SU-DHL-6 (cell line): ENCODE results near the gene FIBCD1.

Experiments
- H2AFZ ChIP-seq: fragments of 200-600 bp; sonication (generic); 2 replicates; pipeline ENCODE4 v1.6.1; 2014; ENCODE audit warnings: low read depth, mild to moderate bottlenecking, moderate library complexity, mixed read lengths, antibody characterized with exemption, low read length; ENCODE audit not compliant: severe bottlenecking
- H3F3A ChIP-seq: fragments of 200-600 bp; shearing (Covaris generic); 2 replicates; pipeline ENCODE4 v1.6.0; 2016; ENCODE audit warnings: antibody characterized with exemption, mild to moderate bottlenecking; ENCODE audit not compliant: insufficient read depth
- H3K27ac ChIP-seq: fragments of 200-600 bp; sonication (generic); 2 replicates; pipeline ENCODE4 v1.5.1; 2016; ENCODE audit warnings: low read depth, mild to moderate bottlenecking, low read length, moderate library complexity, mixed read lengths
- H3K27me3 ChIP-seq: fragments of 200-600 bp; sonication (generic), shearing (Covaris generic); 2 replicates; pipeline ENCODE4 v1.6.0; 2014; ENCODE audit warnings: mild to moderate bottlenecking, low read length
- H3K36me3 ChIP-seq: fragments of 200-600 bp; sonication (generic); 2 replicates; pipeline ENCODE4 v1.6.1; 2014; ENCODE audit warnings: mild to moderate bottlenecking, low read length, mixed read lengths
- H3K4me2 ChIP-seq: fragments of 300-600, 200-600 bp; shearing (Covaris generic), sonication (generic); 2 replicates; pipeline ENCODE4 v1.6.0; 2014; ENCODE audit warnings: low read length, low read depth, mild to moderate bottlenecking; ENCODE audit not compliant: poor library complexity, severe bottlenecking
- H3K4me3 ChIP-seq: fragments of 200-600 bp; sonication (generic); 2 replicates; pipeline ENCODE4 v1.5.1; 2014; ENCODE audit warnings: antibody characterized with exemption, low read length, mild to moderate bottlenecking, mixed read lengths; ENCODE audit not compliant: insufficient read depth, poor library complexity, severe bottlenecking
- H3K79me2 ChIP-seq: fragments of 200-600 bp; sonication (generic); 2 replicates; pipeline ENCODE4 v1.6.1; 2014; ENCODE audit warnings: mild to moderate bottlenecking, low read length, moderate library complexity; ENCODE audit not compliant: insufficient read depth
- H3K9ac ChIP-seq: fragments of 200-600 bp; sonication (generic); 2 replicates; pipeline ENCODE4 v1.7.0; 2014; ENCODE audit warnings: mild to moderate bottlenecking, low read length
- H3K9me2 ChIP-seq: fragments of 200-600 bp; sonication (generic); replicated peaks from 2 replicates; pipeline ENCODE4 v1.6.1; 2014; ENCODE audit warnings: low read length; ENCODE audit not compliant: insufficient read depth
- H3K9me3 ChIP-seq: fragments of 200-600 bp; sonication (generic); 2 replicates; pipeline ENCODE4 v1.6.1; 2014; ENCODE audit warnings: low read length, mixed read lengths; ENCODE audit not compliant: insufficient read depth
- H4K20me1 ChIP-seq: fragments of 200-600 bp; sonication (generic); 2 replicates; pipeline ENCODE4 v1.6.1; 2014; ENCODE audit warnings: low read depth, mild to moderate bottlenecking, antibody characterized with exemption, low read length, moderate library complexity, mixed read lengths
- CTCF ChIP-seq: fragments of 200-600 bp; sonication (generic); IDR thresholded peaks from one replicate; pipeline ENCODE4 v1.5.1; 2017; ENCODE audit warnings: antibody characterized with exemption, mild to moderate bottlenecking, low read length, moderate library complexity; ENCODE audit not compliant: insufficient read depth, poor library complexity, severe bottlenecking
- EZH2phosphoT487 ChIP-seq: fragments of 200-600 bp; sonication (generic), shearing (Covaris generic); conservative IDR thresholded peaks from 2 replicates; pipeline ENCODE4 v1.6.1; 2018; ENCODE audit warnings: mild to moderate bottlenecking, antibody characterized with exemption, low read length, moderate library complexity, mixed read lengths

Gene FIBCD1

GRCh38 chr9:130975156-130975555 lies 36.1 kb upstream of the FIBCD1 start:
- H3K27ac ChIP-seq: no peak overlapping the region
- no peaks in the 10 kb centered on the region for H3K27me3 ChIP-seq
- no peaks in the 10 kb centered on the region for H3K79me2 ChIP-seq
- no peaks in the 10 kb centered on the region for H3K9me3 ChIP-seq
- TF ChIP-seq EZH2phosphoT487 (no peak), CTCF (no peak)
- no peak overlapping the region for H3K4me3 ChIP-seq
- no peaks in the 10 kb centered on the region for H3K9me2 ChIP-seq
- H4K20me1 ChIP-seq: no peaks in the 10 kb centered on the region
- H3K36me3 ChIP-seq: no peaks in the 10 kb centered on the region
- H2AFZ ChIP-seq: no peak overlapping the region
- no peak overlapping the region for H3K9ac ChIP-seq
- H3K4me2 ChIP-seq: no peak overlapping the region
- no peaks in the 10 kb centered on the region for H3F3A ChIP-seq

- Histone ChIP-seq H3K4me3 (no peak overlapping the region), H3K9ac (no peak overlapping the region), H3K9me2 (no peaks in the 10 kb centered on the region), H3K36me3 (no peaks in the 10 kb centered on the region), H3K79me2 (no peaks in the 10 kb centered on the region), H3K9me3 (no peaks in the 10 kb centered on the region), H2AFZ (no peak overlapping the region), H3K27ac (no peak overlapping the region), H3F3A (no peaks in the 10 kb centered on the region), H3K27me3 (no peaks in the 10 kb centered on the region), H4K20me1 (no peaks in the 10 kb centered on the region), H3K4me2 (no peak overlapping the region)
- no peak for TF ChIP-seq CTCF
- TF ChIP-seq EZH2phosphoT487: no peak
These were observed 35.6 kb upstream of the FIBCD1 start for GRCh38 chr9:130974697-130975096.

- Histone ChIP-seq H3K9me3 (no peaks in the 10 kb centered on the region), H3F3A (no peaks in the 10 kb centered on the region), H3K27me3 (no peaks in the 10 kb centered on the region), H3K9ac (no peak overlapping the region), H3K27ac (no peak overlapping the region), H3K79me2 (no peaks in the 10 kb centered on the region), H2AFZ (no peak overlapping the region), H3K36me3 (no peaks in the 10 kb centered on the region), H3K9me2 (no peaks in the 10 kb centered on the region), H3K4me3 (no peak overlapping the region), H3K4me2 (no peak overlapping the region), H4K20me1 (no peaks in the 10 kb centered on the region)
- TF ChIP-seq EZH2phosphoT487 (no peak), CTCF (no peak)
These were observed 34.7 kb upstream of the FIBCD1 start for GRCh38 chr9:130973686-130974281.
